ENCODE measurements around the gene PHF14.

The PHF14 gene

GRCh38 chr7:11206177-11206899 is 232.7 kb downstream of the PHF14 start:
- Mint-ChIP-seq H3K4me1 (peaks cover 0 to 5% of the 10 kb centered on the region in 2 donors), H3K36me3 (no peaks in the 10 kb centered on the region), H3K27me3 (no peaks in the 10 kb centered on the region), H3K27ac (no peak overlapping the region), H3K4me3 (no peak overlapping the region), H3K9me3 (no peaks in the 10 kb centered on the region)
- ATAC-seq (replicated peaks) (no peak), DNase-seq (no peak)

GRCh38 chr7:11207565-11207964 is 233.9 kb downstream of the PHF14 start:
- ATAC-seq (replicated peaks): no peak
- Mint-ChIP-seq H3K27ac (no peak overlapping the region), H3K36me3 (no peaks in the 10 kb centered on the region), H3K9me3 (no peaks in the 10 kb centered on the region), H3K27me3 (no peaks in the 10 kb centered on the region), H3K4me1 (peaks cover 0 to 8% of the 10 kb centered on the region in 2 donors), H3K4me3 (no peak overlapping the region)
- no peak for DNase-seq

- Mint-ChIP-seq H3K4me1 (peaks cover 0 to 8% of the 10 kb centered on the region in 2 donors), H3K27me3 (no peaks in the 10 kb centered on the region), H3K9me3 (no peaks in the 10 kb centered on the region), H3K36me3 (no peaks in the 10 kb centered on the region), H3K4me3 (no peak overlapping the region), H3K27ac (no peak overlapping the region)
- DNase-seq (no peak), ATAC-seq (replicated peaks) (no peak)
Observed at GRCh38 chr7:11208883-11209465, 235.3 kb downstream of the PHF14 start.

GRCh38 chr7:11210374-11210773 is 236.7 kb downstream of the PHF14 start:
- ATAC-seq (replicated peaks) (no peak), DNase-seq (no peak)
- Mint-ChIP-seq H3K4me3 (no peak overlapping the region), H3K27me3 (peaks cover 0 to 7% of the 10 kb centered on the region in 2 donors), H3K9me3 (no peaks in the 10 kb centered on the region), H3K4me1 (peaks cover 0 to 8% of the 10 kb centered on the region in 2 donors), H3K36me3 (no peaks in the 10 kb centered on the region), H3K27ac (no peak overlapping the region)

- peak; percentile 72 to 73 for ATAC-seq (replicated peaks)
Observed at GRCh38 chr7:11212080-11212711, 238.5 kb downstream of the PHF14 start.

GRCh38 chr7:11212816-11213215 is 239.1 kb downstream of the PHF14 start:
- H3K4me3 Mint-ChIP-seq: no peak overlapping the region
- ATAC-seq (replicated peaks): no peak
- DNase-seq: no peak
- peaks cover 0 to 7% of the 10 kb centered on the region in 2 donors for H3K27me3 Mint-ChIP-seq
- no peak overlapping the region for H3K27ac Mint-ChIP-seq
- H3K9me3 Mint-ChIP-seq: no peaks in the 10 kb centered on the region
- no peaks in the 10 kb centered on the region for H3K36me3 Mint-ChIP-seq
- H3K4me1 Mint-ChIP-seq: peaks cover 0 to 8% of the 10 kb centered on the region in 2 donors

More at GRCh38 chr7:11212080-11212711, 238.5 kb downstream of the PHF14 start:
- Mint-ChIP-seq H3K9me3 (no peaks in the 10 kb centered on the region), H3K27me3 (peaks cover 0 to 7% of the 10 kb centered on the region in 2 donors), H3K27ac (no peak overlapping the region), H3K4me3 (no peak overlapping the region), H3K4me1 (peaks cover 0 to 8% of the 10 kb centered on the region in 2 donors), H3K36me3 (no peaks in the 10 kb centered on the region)
- peak; percentile 2 for DNase-seq

- ATAC-seq (replicated peaks) (no peak), DNase-seq (no peak)
- Mint-ChIP-seq H3K4me1 (peaks cover 0 to 8% of the 10 kb centered on the region in 2 donors), H3K4me3 (no peak overlapping the region), H3K27me3 (peaks cover 0 to 7% of the 10 kb centered on the region in 2 donors), H3K27ac (no peak overlapping the region), H3K9me3 (no peaks in the 10 kb centered on the region), H3K36me3 (no peaks in the 10 kb centered on the region)
Observed at GRCh38 chr7:11213266-11213665, 239.6 kb downstream of the PHF14 start.

GRCh38 chr7:11216276-11216675 is 242.6 kb downstream of the PHF14 start:
- peaks cover 0 to 3% of the 10 kb centered on the region in 2 donors for H3K4me1 Mint-ChIP-seq
- no peak overlapping the region for H3K4me3 Mint-ChIP-seq
- no peaks in the 10 kb centered on the region for H3K36me3 Mint-ChIP-seq
- no peak for DNase-seq
- peaks cover 0 to 7% of the 10 kb centered on the region in 2 donors for H3K27me3 Mint-ChIP-seq
- H3K9me3 Mint-ChIP-seq: peaks cover 0 to 2% of the 10 kb centered on the region in 2 donors
- no peak for ATAC-seq (replicated peaks)
- no peak overlapping the region for H3K27ac Mint-ChIP-seq

- Mint-ChIP-seq H3K9me3 (peaks cover 0 to 2% of the 10 kb centered on the region in 2 donors), H3K27me3 (peaks cover 0 to 7% of the 10 kb centered on the region in 2 donors), H3K27ac (no peak overlapping the region), H3K4me1 (peaks cover 0 to 6% of the 10 kb centered on the region in 2 donors), H3K36me3 (no peaks in the 10 kb centered on the region), H3K4me3 (no peak overlapping the region)
- ATAC-seq (replicated peaks) (no peak), DNase-seq (no peak)
Observed at GRCh38 chr7:11217848-11218565, 244.3 kb downstream of the PHF14 start.

Data from stimulated activated naive B cell treated with anti-CD40 and anti-IgM and Interleukin-4, amounts not matched to agents 10 μg/mL and 1 μg/mL and 100 μg/mL, for 72 hours (primary cell).